H9 (cell line): ENCODE data around the gene VDAC2. TPM values are rescaled to one million over a fixed set of nuclear protein-coding genes. Genes with fewer than 3 reads are reported as not detected.
A peak's percentile ranks its signal among the peaks of the same experiment; 100 is the strongest.

Experiments used
- DNase-seq: peaks from one replicate; pipeline ENCODE4 v3.0.0-alpha.2; 2017
- H2AFZ ChIP-seq: one replicate; pipeline ENCODE4 v1.6.1; 2013; ENCODE audit warnings: mild to moderate bottlenecking, low read length, control low read depth, moderate library complexity
- H2AK5ac ChIP-seq: 2 replicates; pipeline ENCODE4 v1.6.1; 2013; ENCODE audit warnings: low read length, control low read depth, mixed read lengths; ENCODE audit not compliant: insufficient read length
- H2BK120ac ChIP-seq: one replicate; pipeline ENCODE4 v1.6.1; 2013; ENCODE audit warnings: low read depth, mild to moderate bottlenecking, low read length, control low read depth, inconsistent platforms; ENCODE audit not compliant: poor library complexity, severe bottlenecking
- H2BK12ac ChIP-seq: 2 replicates; pipeline ENCODE4 v1.6.1; 2013; ENCODE audit warnings: low read length, control low read depth, mixed read lengths, low read depth; ENCODE audit not compliant: insufficient read length
- H2BK15ac ChIP-seq: 2 replicates; pipeline ENCODE4 v1.6.1; 2013; ENCODE audit warnings: low read depth, low read length, control low read depth
- H2BK20ac ChIP-seq: one replicate; pipeline ENCODE4 v1.6.1; 2013; ENCODE audit warnings: low read depth, mild to moderate bottlenecking, low read length, control low read depth, inconsistent platforms; ENCODE audit not compliant: poor library complexity, severe bottlenecking
- H2BK5ac ChIP-seq: 2 replicates; pipeline ENCODE4 v1.6.1; 2013; ENCODE audit warnings: low read length, control low read depth, mixed read lengths; ENCODE audit not compliant: insufficient read length
- H3K14ac ChIP-seq: 2 replicates; pipeline ENCODE4 v1.6.1; 2013; ENCODE audit warnings: low read length, control low read depth; ENCODE audit not compliant: insufficient read depth
- H3K18ac ChIP-seq: 2 replicates; pipeline ENCODE4 v1.6.1; 2013; ENCODE audit warnings: low read depth, mild to moderate bottlenecking, mixed read lengths, low read length, control low read depth; ENCODE audit not compliant: insufficient read length
- H3K23ac ChIP-seq: 2 replicates; pipeline ENCODE4 v1.6.1; 2013; ENCODE audit warnings: low read length, control low read depth, mixed read lengths, low read depth; ENCODE audit not compliant: insufficient read length
- H3K23me2 ChIP-seq: 2 replicates; pipeline ENCODE4 v1.6.1; 2013; ENCODE audit warnings: low read depth, mild to moderate bottlenecking, mixed read lengths, low read length, control low read depth; ENCODE audit not compliant: insufficient read length, poor library complexity, severe bottlenecking
- H3K27ac ChIP-seq: 2 replicates; pipeline ENCODE4 v1.5.1; 2013; ENCODE audit warnings: low read length, control low read depth, mixed read lengths, low read depth; ENCODE audit not compliant: insufficient read length
- H3K27me3 ChIP-seq: 2 replicates; pipeline ENCODE4 v1.6.1; 2013; ENCODE audit warnings: low read length, control low read depth, inconsistent platforms; ENCODE audit not compliant: insufficient read depth
- H3K4ac ChIP-seq: 2 replicates; pipeline ENCODE4 v1.6.1; 2013; ENCODE audit warnings: low read depth, mild to moderate bottlenecking, control low read depth, inconsistent platforms, low read length, moderate library complexity
- H3K4me1 ChIP-seq: 2 replicates; pipeline ENCODE4 v1.6.1; 2013; ENCODE audit warnings: low read length, control low read depth, inconsistent platforms; ENCODE audit not compliant: insufficient read depth
- H3K4me2 ChIP-seq: 2 replicates; pipeline ENCODE4 v1.6.1; 2013; ENCODE audit warnings: low read length, control low read depth, mixed read lengths; ENCODE audit not compliant: insufficient read length, insufficient read depth
- H3K56ac ChIP-seq: 2 replicates; pipeline ENCODE4 v1.6.1; 2013; ENCODE audit warnings: low read depth, mild to moderate bottlenecking, mixed read lengths, low read length, control low read depth; ENCODE audit not compliant: insufficient read length
- H3K79me1 ChIP-seq: 2 replicates; pipeline ENCODE4 v1.6.1; 2013; ENCODE audit warnings: low read depth, mild to moderate bottlenecking, moderate library complexity, low read length, control low read depth, inconsistent platforms; ENCODE audit not compliant: insufficient read depth, poor library complexity, severe bottlenecking
- H3K79me2 ChIP-seq: 2 replicates; pipeline ENCODE4 v1.6.1; 2013; ENCODE audit warnings: low read length, control low read depth, inconsistent platforms; ENCODE audit not compliant: insufficient read depth
- H3K9ac ChIP-seq: 2 replicates; pipeline ENCODE4 v1.6.1; 2013; ENCODE audit warnings: low read length, control low read depth, mixed read lengths; ENCODE audit not compliant: insufficient read length; ENCODE audit errors: extremely low read depth
- H3K9me3 ChIP-seq: one replicate; pipeline ENCODE4 v1.6.1; 2013; ENCODE audit warnings: low read depth, low read length, inconsistent platforms; ENCODE audit not compliant: control insufficient read depth
- H3T11ph ChIP-seq: one replicate; pipeline ENCODE4 v1.6.1; 2013; ENCODE audit warnings: mild to moderate bottlenecking, low read length, control low read depth, inconsistent platforms
- H4K20me1 ChIP-seq: one replicate; pipeline ENCODE4 v1.6.1; 2013; ENCODE audit not compliant: control insufficient read depth, insufficient read length, insufficient read depth
- H4K5ac ChIP-seq: 2 replicates; pipeline ENCODE4 v1.6.1; 2013; ENCODE audit warnings: low read depth, mild to moderate bottlenecking, mixed read lengths, low read length, control low read depth; ENCODE audit not compliant: insufficient read length
- H4K8ac ChIP-seq: replicated peaks from 2 replicates; pipeline ENCODE4 v1.6.1; 2013; ENCODE audit warnings: low read length, control low read depth, mixed read lengths, low read depth; ENCODE audit not compliant: insufficient read length
- H4K91ac ChIP-seq: 2 replicates; pipeline ENCODE4 v1.6.1; 2013; ENCODE audit warnings: low read depth, mild to moderate bottlenecking, moderate library complexity, mixed read lengths, low read length, control low read depth; ENCODE audit not compliant: insufficient read length
- H3K27ac Mint-ChIP-seq, 3 experiments: 2 replicates in 2 of 3; 3 replicates in 1 of 3; pipeline ENCODE4 v1.8.0; 2020 to 2021; ENCODE audit warnings: mixed read lengths in 3 of 3, mild to moderate bottlenecking in 1 of 3, moderate library complexity in 1 of 3
- H3K27me3 Mint-ChIP-seq: 2 replicates; pipeline ENCODE4 v1.8.0; 2021; ENCODE audit warnings: low read depth, mild to moderate bottlenecking, moderate library complexity, mixed read lengths
- H3K36me3 Mint-ChIP-seq, 3 experiments: 2 replicates in 2 of 3; 3 replicates in 1 of 3; pipeline ENCODE4 v1.8.0; 2020 to 2021; ENCODE audit warnings: low read depth in 3 of 3, mixed read lengths in 3 of 3; ENCODE audit not compliant: insufficient read depth in 1 of 3
- H3K4me1 Mint-ChIP-seq, 2 experiments: 2 replicates each; pipeline ENCODE4 v1.8.0; 2020; ENCODE audit warnings: mixed read lengths in 2 of 2
- H3K4me3 Mint-ChIP-seq, 2 experiments: 2 replicates in 1 of 2; 3 replicates in 1 of 2; pipeline ENCODE4 v1.8.0; 2020 to 2021; ENCODE audit warnings: mild to moderate bottlenecking in 2 of 2, mixed read lengths in 2 of 2, moderate library complexity in 1 of 2
- H3K9me3 Mint-ChIP-seq, 2 experiments: 2 replicates in 1 of 2; 3 replicates in 1 of 2; pipeline ENCODE4 v1.8.0; 2020; ENCODE audit warnings: mild to moderate bottlenecking in 2 of 2, mixed read lengths in 2 of 2, moderate library complexity in 1 of 2
- WGBS: extraction: QIAGEN DNeasy Blood & Tissue Kit; methylation state at CpG from one replicate; pipeline ENCODE4 v1.1.7; 2013; ENCODE audit warnings: missing lambda C conversion rate, low lambda C conversion rate, mixed read lengths; ENCODE audit not compliant: insufficient read length; ENCODE audit errors: extremely low coverage; 5-methylcytosine and 5-hydroxymethylcytosine counted together
- total RNA-seq: library from RNA; stranded (reverse); gene quantifications from 2 replicates; pipeline ENCODE4 v1.2.1, GENCODE V29; 2021
- TF ChIP-seq, protein P1 (sequence below): fragments of 200-600 bp; sonication (generic); conservative IDR thresholded peaks from 3 replicates; pipeline ENCODE4 v1.8.0; 2021; ENCODE audit warnings: antibody characterized with exemption, mild to moderate bottlenecking

Gene VDAC2
- total RNA-seq, 1 experiment from 2014 or later = 271 TPM

DNA sequence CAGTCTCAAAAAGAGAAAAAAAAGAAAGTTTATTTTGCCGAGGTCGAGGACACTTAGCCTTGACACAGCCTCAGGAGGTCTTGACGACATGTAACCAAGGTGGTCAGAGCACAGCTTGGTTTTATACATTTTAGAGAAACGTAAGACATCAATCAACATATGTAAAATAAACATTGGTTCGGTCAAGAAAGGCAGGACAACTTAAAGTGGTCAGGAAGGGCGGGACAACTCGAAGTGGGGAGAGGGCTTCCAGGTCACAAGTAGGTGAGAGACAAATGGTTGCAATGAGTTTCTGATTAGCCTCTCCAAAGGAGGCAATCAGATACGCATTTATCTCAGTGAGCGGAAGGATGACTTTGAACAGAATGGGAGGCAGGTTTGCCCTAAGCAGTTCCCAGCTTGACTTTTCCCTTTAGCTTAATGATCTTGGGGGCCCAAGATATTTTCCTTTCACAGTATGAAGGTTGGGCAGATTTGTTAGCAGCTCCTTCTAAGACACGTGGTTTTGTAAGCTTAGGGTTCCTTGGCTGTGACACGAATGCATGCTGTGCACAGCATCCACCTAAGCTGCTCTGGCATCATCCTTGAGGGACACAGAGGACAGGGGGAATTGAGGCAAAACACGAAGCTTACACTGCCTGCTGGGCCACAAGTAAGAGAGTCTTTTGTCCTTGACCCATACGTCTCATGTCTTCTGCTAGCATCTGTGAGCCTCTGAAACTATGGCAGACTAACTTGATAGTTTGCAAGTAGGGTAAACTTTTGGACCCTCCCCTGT, 3.3 kb upstream of the VDAC2 start:
- H2BK5ac ChIP-seq = no peak overlapping the region
- H4K5ac ChIP-seq = no peak overlapping the region
- Mint-ChIP-seq H3K4me3 (peak overlapping the region in 1 of 2 experiments; percentile 5; a peak in 1 of 5 replicates), H3K36me3 (peaks cover 12 to 13% (median 13%) of the 10 kb centered on the region in 3 experiments), H3K4me1 (peaks cover 32 to 35% of the 10 kb centered on the region in 2 experiments), H3K27me3 (peaks cover 3% of the 10 kb centered on the region; the same call in 1 of the 2 replicates), H3K27ac (peak overlapping the region in 2 of 3 experiments; percentile 15 to 78; a peak in 3 of 7 replicates), H3K9me3 (peaks cover 0 to 3% of the 10 kb centered on the region in 2 experiments; a peak in 1 of 5 replicates)
- no peak overlapping the region for H2BK12ac ChIP-seq
- H3K79me1 ChIP-seq = no peaks in the 10 kb centered on the region
- H2BK20ac ChIP-seq = no peak overlapping the region
- no peak overlapping the region for H3K14ac ChIP-seq
- H4K91ac ChIP-seq = no peak overlapping the region
- no peak overlapping the region for H3T11ph ChIP-seq
- H2AFZ ChIP-seq = no peak overlapping the region
- H2AK5ac ChIP-seq = no peak overlapping the region
- H2BK15ac ChIP-seq = no peak overlapping the region
- TF ChIP-seq, protein P1, sequence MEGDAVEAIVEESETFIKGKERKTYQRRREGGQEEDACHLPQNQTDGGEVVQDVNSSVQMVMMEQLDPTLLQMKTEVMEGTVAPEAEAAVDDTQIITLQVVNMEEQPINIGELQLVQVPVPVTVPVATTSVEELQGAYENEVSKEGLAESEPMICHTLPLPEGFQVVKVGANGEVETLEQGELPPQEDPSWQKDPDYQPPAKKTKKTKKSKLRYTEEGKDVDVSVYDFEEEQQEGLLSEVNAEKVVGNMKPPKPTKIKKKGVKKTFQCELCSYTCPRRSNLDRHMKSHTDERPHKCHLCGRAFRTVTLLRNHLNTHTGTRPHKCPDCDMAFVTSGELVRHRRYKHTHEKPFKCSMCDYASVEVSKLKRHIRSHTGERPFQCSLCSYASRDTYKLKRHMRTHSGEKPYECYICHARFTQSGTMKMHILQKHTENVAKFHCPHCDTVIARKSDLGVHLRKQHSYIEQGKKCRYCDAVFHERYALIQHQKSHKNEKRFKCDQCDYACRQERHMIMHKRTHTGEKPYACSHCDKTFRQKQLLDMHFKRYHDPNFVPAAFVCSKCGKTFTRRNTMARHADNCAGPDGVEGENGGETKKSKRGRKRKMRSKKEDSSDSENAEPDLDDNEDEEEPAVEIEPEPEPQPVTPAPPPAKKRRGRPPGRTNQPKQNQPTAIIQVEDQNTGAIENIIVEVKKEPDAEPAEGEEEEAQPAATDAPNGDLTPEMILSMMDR = no peak
- H4K8ac ChIP-seq = no peak overlapping the region
- no peaks in the 10 kb centered on the region for H4K20me1 ChIP-seq
- H3K4me1 ChIP-seq = peaks cover 17% of the 10 kb centered on the region
- H3K23me2 ChIP-seq = peaks cover 5% of the 10 kb centered on the region
- no peaks in the 10 kb centered on the region for H3K9me3 ChIP-seq
- H3K9ac ChIP-seq = no peak overlapping the region
- H3K79me2 ChIP-seq = peaks cover 12% of the 10 kb centered on the region; the same call in 1 of the 2 replicates
- DNase-seq = no peak
- no peak overlapping the region for H3K56ac ChIP-seq
- H3K18ac ChIP-seq = no peak overlapping the region
- H3K23ac ChIP-seq = no peak overlapping the region
- H3K4ac ChIP-seq = no peak overlapping the region
- no peak overlapping the region for H3K27ac ChIP-seq
- no peak overlapping the region for H3K4me2 ChIP-seq
- no peaks in the 10 kb centered on the region for H3K27me3 ChIP-seq
- H2BK120ac ChIP-seq = no peak overlapping the region
- WGBS = no CpG with 5 or more reads among the region's 13 CpGs
